Tongue (tissue), 3 donors: ENCODE measurements around the gene NT5C. TPM values are rescaled to one million over a fixed set of nuclear protein-coding genes. Genes with fewer than 3 reads are reported as not detected.

Source experiments
- DNase-seq: peaks from one replicate; pipeline ENCODE4 v3.0.0-alpha.2; 2015
- small RNA-seq: library from RNA; depleted of rRNA; stranded (forward); fragments of <200 nt; gene quantifications from one replicate; pipeline ENCODE3, GENCODE V24; 2014; ENCODE audit warnings: low replicate concordance
- total RNA-seq: library from RNA; depleted of rRNA; stranded (reverse); fragments of >200 nt; gene quantifications from one replicate; pipeline ENCODE4 v1.2.3, GENCODE V29; 2014

Gene NT5C
- total RNA-seq, 1 donor from 2014 or later: 50.8 TPM

GRCh38 chr17:75091855-75092327, 39.7 kb downstream of the NT5C start:
- DNase-seq: no peak

GRCh38 chr17:75090871-75091854, 40.4 kb downstream of the NT5C start:
- DNase-seq: no peak

- no peak for DNase-seq
Observed at GRCh38 chr17:75088465-75089417, 42.8 kb downstream of the NT5C start.

- DNase-seq: peak; percentile 86
Observed at GRCh38 chr17:75087558-75088453, 43.7 kb downstream of the NT5C start, which contains the start of gene SLC16A5. Gene SLC16A5 (plus strand): TSS chr17:75087954. CDS start chr17:75093637, 5,683 bp downstream.

GRCh38 chr17:75087182-75087557, 44.4 kb downstream of the NT5C start:
- no peak for DNase-seq

- DNase-seq: no peak
Observed at GRCh38 chr17:75086496-75087181, 44.9 kb downstream of the NT5C start.

- peak; percentile 18 for DNase-seq
Observed at GRCh38 chr17:75084039-75084660, 47.4 kb downstream of the NT5C start.

- DNase-seq: no peak
Observed at GRCh38 chr17:75082683-75083082, 48.9 kb downstream of the NT5C start.

- no peak for DNase-seq
Observed at GRCh38 chr17:75081611-75082540, 49.7 kb downstream of the NT5C start.

Small RNA genes within 50 kb of the gene (small RNA-seq; reads per million reads assigned to genes)
- not detected for gene RF00019

Other genes starting within 250 kb of the NT5C start
- 0.51 TPM for gene FADS6, start 238.1 kb downstream of the NT5C start, total RNA-seq
- gene USH1G, start 208.5 kb downstream of the NT5C start, total RNA-seq: 2.9 TPM
- not detected for gene OTOP2, start 207.5 kb downstream of the NT5C start, total RNA-seq
- gene OTOP3, start 195.8 kb downstream of the NT5C start, total RNA-seq: 1.4 TPM
- 12.3 TPM for gene HID1, start 159.0 kb downstream of the NT5C start, total RNA-seq
- 11.4 TPM for gene CDR2L, start 144.1 kb downstream of the NT5C start, total RNA-seq
- 31.5 TPM for gene MRPL58, start 119.1 kb downstream of the NT5C start, total RNA-seq
- 299 TPM for gene ATP5PD, start 84.8 kb downstream of the NT5C start, total RNA-seq
- 19.8 TPM for gene KCTD2, start 84.5 kb downstream of the NT5C start, total RNA-seq
- gene SLC16A5, start 43.8 kb downstream of the NT5C start, total RNA-seq: 11.5 TPM
- gene ARMC7, start 21.8 kb downstream of the NT5C start, total RNA-seq: 3.5 TPM
- gene JPT1, start 22.8 kb upstream of the NT5C start, total RNA-seq: 97.4 TPM
- gene SUMO2, start 51.2 kb upstream of the NT5C start, total RNA-seq: 64.0 TPM
- 35.1 TPM for gene NUP85, start 73.9 kb upstream of the NT5C start, total RNA-seq
- 21.0 TPM for gene GGA3, start 129.9 kb upstream of the NT5C start, total RNA-seq
- 44.7 TPM for gene MRPS7, start 130.1 kb upstream of the NT5C start, total RNA-seq
- gene MIF4GD, start 139.5 kb upstream of the NT5C start, total RNA-seq: 9.1 TPM
- 4.9 TPM for gene SLC25A19, start 157.7 kb upstream of the NT5C start, total RNA-seq